HG03571 (cell line): ENCODE measurements around the gene DOCK4.

Experiments used
- ATAC-seq: cut with Tn5 transposase; IDR thresholded peaks from one replicate; pipeline ENCODE4 v1.9.1; 2021; ENCODE audit not compliant: unreplicated experiment

The DOCK4 gene

GRCh38 chr7:112116894-112117293 is 89.3 kb downstream of the DOCK4 start:
- no peak for ATAC-seq

GRCh38 chr7:112116358-112116757 is 89.8 kb downstream of the DOCK4 start:
- ATAC-seq: no peak

GRCh38 chr7:112115880-112116279 is 90.3 kb downstream of the DOCK4 start:
- ATAC-seq: no peak

- no peak for ATAC-seq
These were observed 92.2 kb downstream of the DOCK4 start for GRCh38 chr7:112113913-112114575.

- no peak for ATAC-seq
These were observed 93.4 kb downstream of the DOCK4 start for GRCh38 chr7:112112822-112113255.

- ATAC-seq: no peak
These were observed 95.5 kb downstream of the DOCK4 start for GRCh38 chr7:112110651-112111050.

GRCh38 chr7:112110175-112110574 is 96.0 kb downstream of the DOCK4 start:
- no peak for ATAC-seq

GRCh38 chr7:112108981-112109380 is 97.2 kb downstream of the DOCK4 start:
- no peak for ATAC-seq

- no peak for ATAC-seq
These were observed 100.3 kb downstream of the DOCK4 start for GRCh38 chr7:112105584-112106530.

GRCh38 chr7:112104120-112104519 is 102.1 kb downstream of the DOCK4 start:
- no peak for ATAC-seq

GRCh38 chr7:112103246-112103645 is 103.0 kb downstream of the DOCK4 start:
- no peak for ATAC-seq

- ATAC-seq: no peak
These were observed 104.9 kb downstream of the DOCK4 start for GRCh38 chr7:112101201-112101846.

GRCh38 chr7:112097524-112097923 is 108.7 kb downstream of the DOCK4 start:
- ATAC-seq: no peak

GRCh38 chr7:112093409-112093808 is 112.8 kb downstream of the DOCK4 start:
- no peak for ATAC-seq

GRCh38 chr7:112092709-112093395 is 113.3 kb downstream of the DOCK4 start:
- no peak for ATAC-seq

GRCh38 chr7:112092306-112092705 is 113.9 kb downstream of the DOCK4 start:
- no peak for ATAC-seq

- no peak for ATAC-seq
These were observed 114.4 kb downstream of the DOCK4 start for GRCh38 chr7:112091768-112092167.

GRCh38 chr7:112089551-112089950 is 116.6 kb downstream of the DOCK4 start:
- ATAC-seq: no peak

- no peak for ATAC-seq
These were observed 117.6 kb downstream of the DOCK4 start for GRCh38 chr7:112088484-112089016.

- ATAC-seq: no peak
These were observed 119.5 kb downstream of the DOCK4 start for GRCh38 chr7:112086496-112087254.
